Measurements from ENCODE around the gene RBCK1. TPM values are rescaled to one million over a fixed set of nuclear protein-coding genes. Genes with fewer than 3 reads are reported as not detected.
A peak's percentile ranks its signal among the peaks of the same experiment; 100 is the strongest.
"Not testable (repeated sequence)": the region's sequence is repeated elsewhere in the genome, so short reads cannot be mapped to it uniquely, and the experiment has no call there.

The RBCK1 gene
- polyA plus RNA-seq (ENCODE audit: insufficient read length in 4 of 4), result 100 to 1,000 TPM in 1 of 4 donors, 10 to 100 TPM in 3; 67.9 to 109 (median 84.3) TPM

- DNase-seq (ENCODE audit: low read depth in 4 of 4, low spot score in 3 of 4), result peak; percentile 56 to 69 (median 64)
Measured at GRCh38 chr20:407953-408842, at the start of gene RBCK1. TSS of gene RBCK1 (plus strand) at chr20:408299. CDS start at chr20:408758, 459 bp downstream.

GRCh38 chr20:358891-359555, 49.1 kb upstream of the RBCK1 start:
- DNase-seq (ENCODE audit: low read depth in 4 of 4, low spot score in 3 of 4), result no peak

DNA sequence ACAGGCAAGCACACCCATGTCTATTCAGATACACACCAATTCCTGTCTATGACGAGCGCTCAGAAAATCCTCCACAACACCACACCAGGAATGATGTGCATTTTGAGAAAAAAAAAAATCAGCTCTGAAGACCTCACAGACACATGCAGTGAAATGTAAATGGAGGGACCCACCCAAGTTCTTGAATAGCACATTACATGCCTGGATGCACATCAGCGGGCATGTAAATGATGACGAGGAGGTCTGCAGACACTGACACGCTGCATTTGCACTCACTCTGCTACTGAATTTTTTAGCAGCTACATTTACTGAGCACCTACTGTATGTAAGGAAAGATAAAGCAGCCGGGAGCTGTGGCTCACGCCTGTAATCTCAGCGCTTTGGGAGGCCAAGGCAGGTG, 46.5 kb upstream of the RBCK1 start:
- DNase-seq (ENCODE audit: low read depth in 4 of 4, low spot score in 3 of 4), result no peak

DNA sequence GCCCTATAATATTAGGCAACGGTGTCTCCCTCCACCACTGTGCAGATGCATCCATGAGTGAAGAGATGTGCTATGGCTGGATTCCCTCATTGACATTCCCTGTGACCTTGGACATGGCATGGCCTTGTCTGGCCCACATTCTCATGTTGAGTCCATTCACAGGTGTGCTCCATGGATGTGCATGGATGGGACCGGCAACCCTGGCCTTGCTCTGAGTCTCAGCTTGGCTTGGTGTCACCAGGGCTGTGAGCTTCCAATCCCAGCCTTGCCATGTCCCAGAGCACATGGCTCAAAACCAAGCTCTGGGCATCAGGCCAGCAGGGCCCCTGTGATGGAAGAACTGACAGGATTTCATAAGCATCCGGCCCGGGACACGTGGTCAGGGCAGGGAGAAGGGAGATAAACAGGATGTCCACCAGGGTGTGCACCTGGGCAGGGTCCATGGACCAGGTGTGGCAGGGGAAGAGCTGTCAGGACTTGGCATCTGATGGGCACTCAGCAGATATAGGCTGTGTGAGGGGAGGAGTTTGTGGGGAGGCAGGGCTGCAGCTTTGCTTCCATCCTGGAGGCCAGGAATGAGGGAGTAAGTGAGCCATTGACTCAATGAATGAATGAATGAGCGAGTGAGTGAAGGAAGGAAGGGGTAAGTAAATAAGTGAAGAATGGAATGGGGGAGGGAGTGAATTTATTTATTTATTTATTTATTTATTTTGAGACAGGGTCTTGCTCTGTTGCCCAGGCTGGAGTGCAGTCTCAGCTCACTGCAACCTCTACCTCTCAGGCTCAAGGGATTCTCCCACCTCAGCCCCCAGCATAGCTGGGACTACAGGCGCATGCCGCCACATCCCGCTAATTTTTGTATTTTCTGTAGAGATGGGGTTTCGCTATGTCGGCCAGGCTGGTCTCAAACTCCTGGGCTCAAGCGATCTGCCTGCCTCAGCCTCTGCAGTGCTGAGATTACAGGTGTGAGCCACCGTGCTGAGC, 45.5 kb upstream of the RBCK1 start:
- no peak for DNase-seq (ENCODE audit: low read depth in 4 of 4, low spot score in 3 of 4)

GRCh38 chr20:363319-364078, 44.6 kb upstream of the RBCK1 start:
- DNase-seq (ENCODE audit: low read depth in 4 of 4, low spot score in 3 of 4), result no peak

DNA sequence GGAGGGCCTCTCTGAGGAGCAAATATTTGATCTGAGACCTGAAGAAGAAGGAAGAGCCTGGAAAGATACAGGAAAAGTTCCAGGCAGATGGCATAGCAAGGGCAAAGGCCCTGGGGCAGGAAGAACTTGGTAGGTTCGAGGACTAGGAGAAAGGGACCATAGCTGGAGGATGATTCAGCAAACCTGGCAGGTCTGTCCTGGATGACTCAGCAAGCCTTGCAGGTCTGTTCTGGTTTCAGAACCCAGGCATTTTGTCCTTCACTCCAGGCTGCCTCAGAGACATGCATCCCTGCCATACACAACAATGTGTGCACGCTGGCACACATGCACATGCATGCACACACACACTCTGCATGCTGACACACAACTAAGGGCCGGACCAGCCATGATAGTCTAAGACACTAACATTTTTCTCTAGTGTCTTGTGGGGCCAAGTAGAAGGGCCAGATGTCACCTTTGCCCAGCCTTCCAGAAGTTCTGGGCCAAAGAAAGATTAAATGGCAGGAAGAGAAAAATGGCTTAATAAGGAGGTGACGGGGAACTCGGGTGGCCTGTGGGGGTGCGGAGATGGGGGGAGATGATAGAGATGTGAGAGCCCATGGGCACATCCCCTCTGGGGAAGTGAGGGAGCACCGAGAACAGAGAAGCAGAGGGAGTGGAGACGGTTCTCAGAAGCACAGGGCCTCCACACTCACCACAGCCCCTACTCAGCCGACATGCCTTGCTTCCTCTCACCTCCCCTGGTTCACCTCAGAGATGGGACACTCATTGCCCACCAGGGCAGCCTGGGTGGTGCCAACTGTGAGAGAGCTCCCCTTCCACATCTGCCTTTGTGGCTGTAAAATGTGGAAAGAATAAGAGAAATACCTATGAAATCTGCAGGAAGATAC, 42.9 kb upstream of the RBCK1 start:
- DNase-seq (ENCODE audit: low read depth in 4 of 4, low spot score in 3 of 4), result no peak

GRCh38 chr20:366041-366718, 41.9 kb upstream of the RBCK1 start:
- DNase-seq (ENCODE audit: low read depth in 4 of 4, low spot score in 3 of 4), result no peak

DNA sequence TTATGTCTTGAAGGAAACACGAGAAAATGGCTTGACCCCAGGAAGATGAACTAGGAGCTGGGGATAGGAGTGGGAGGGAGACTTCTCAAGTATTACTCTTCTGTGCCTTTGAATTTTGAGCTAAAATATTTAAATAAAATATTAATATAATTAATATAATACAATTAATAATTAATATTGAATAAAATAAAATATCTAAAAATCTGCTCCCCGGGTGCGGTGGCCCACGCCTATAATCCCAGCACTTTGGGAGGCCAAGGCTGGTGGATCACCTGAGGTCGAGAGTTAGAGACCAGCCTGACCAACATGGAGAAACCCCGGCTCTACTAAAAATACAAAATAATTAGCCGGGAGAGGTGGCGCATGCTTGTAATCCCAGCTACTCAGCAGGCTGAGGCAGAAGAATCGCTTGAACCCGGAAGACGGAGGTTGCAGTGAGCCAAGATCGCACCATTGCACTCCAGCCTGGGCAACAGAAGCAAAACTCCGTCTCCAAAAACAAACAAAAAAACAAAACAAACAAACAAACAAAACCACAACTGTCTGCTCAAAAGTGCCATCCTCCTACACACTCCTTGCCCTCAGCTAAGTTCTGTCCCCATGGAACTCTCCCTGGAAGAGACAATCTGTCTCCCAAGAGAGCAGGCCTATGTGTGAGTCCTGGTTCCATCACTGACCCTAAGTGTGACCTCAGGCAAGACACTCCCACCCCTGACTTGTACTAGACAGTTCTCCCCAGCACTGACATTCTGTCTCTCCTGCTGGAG, 41.2 kb upstream of the RBCK1 start:
- no peak for DNase-seq (ENCODE audit: low read depth in 4 of 4, low spot score in 3 of 4)

DNA sequence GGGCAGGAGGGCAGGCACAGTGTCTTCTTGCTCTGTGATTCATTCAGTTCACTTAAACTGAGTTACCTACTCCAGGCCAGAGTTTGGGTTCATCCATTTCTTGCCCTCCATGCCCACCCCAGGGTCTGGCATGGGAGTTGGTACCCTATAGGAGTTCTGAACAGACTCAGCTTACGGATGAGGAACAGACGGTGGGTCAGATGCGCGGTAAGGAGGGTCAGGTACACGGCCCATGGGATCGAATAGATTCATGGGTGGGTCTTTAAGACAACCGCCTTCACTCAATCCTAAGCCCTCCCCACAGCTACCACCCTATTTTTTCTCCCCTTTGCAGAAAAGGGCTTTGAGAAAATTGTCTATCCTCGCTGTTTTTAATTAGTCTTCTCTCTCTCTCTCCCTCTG, 40.6 kb upstream of the RBCK1 start:
- no peak for DNase-seq (ENCODE audit: low read depth in 4 of 4, low spot score in 3 of 4)

- DNase-seq (ENCODE audit: low read depth in 4 of 4, low spot score in 3 of 4), result no peak
Measured at GRCh38 chr20:368915-369314, 39.2 kb upstream of the RBCK1 start.

DNA sequence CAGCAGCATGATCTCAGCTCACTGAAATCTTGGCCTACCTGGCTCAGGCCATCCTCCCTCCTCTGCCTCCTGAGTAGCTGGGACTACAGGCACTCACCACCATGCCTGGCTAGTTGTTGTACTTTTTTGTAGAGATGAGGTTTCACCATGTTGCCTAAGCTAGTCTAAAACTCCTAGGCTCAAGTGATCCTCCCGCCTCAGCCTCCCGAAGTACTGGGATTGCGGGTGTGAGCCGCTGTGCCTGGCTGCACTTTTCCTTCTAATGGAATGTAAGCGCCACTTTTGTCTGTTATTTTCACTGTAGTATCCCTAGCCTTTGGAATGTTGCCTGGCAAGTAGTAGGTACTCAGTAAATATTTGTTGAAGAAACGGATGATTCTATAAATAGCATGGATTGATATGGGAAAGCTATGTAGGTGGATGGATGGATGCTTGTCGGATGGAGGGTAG, 37.9 kb upstream of the RBCK1 start:
- no peak for DNase-seq (ENCODE audit: low read depth in 4 of 4, low spot score in 3 of 4)

- DNase-seq (ENCODE audit: low read depth in 4 of 4, low spot score in 3 of 4), result no peak
Measured at GRCh38 chr20:370977-371754, 36.9 kb upstream of the RBCK1 start.

DNA sequence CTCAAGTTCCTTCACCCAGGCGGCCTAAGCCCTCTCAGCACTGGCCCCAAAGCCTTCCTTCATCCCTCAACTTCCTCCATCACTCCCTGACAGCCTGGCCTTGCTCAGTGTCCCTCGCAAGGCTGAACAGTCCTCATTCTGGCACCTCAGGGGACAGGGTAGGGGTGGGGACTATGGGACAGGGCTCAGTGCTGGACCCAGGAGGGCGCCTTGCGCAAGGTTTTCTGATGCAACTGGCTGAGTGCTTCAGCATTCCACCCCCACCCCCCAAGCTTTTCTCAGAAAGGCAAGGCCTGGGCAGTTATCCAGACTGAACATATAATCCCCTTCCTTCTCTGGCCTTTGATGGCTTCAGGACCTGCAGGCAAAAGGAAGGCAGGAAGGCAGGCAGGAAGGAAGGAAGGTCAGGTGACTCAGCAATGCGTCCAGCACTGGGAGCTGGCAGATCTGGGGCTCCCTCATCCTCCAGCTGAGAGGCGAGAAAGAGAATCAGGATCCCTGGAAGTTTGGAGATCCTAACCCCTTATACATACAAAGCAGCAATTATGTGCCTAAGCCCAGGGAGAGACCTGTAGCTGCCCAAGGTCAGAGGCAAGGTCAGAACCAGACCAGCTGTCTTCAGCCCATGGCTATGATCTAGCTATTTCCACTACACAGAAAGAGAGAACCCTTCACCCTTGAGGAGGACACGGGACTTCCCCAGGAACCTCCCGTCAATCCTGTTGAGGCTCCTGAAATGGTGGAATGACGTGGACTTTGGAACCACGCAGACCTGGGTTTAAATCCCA, 36.1 kb upstream of the RBCK1 start:
- DNase-seq (ENCODE audit: low read depth in 4 of 4, low spot score in 3 of 4), result no peak

- DNase-seq (ENCODE audit: low read depth in 4 of 4, low spot score in 3 of 4), result not testable (repeated sequence)
Measured at GRCh38 chr20:372543-373082, 35.5 kb upstream of the RBCK1 start.

DNA sequence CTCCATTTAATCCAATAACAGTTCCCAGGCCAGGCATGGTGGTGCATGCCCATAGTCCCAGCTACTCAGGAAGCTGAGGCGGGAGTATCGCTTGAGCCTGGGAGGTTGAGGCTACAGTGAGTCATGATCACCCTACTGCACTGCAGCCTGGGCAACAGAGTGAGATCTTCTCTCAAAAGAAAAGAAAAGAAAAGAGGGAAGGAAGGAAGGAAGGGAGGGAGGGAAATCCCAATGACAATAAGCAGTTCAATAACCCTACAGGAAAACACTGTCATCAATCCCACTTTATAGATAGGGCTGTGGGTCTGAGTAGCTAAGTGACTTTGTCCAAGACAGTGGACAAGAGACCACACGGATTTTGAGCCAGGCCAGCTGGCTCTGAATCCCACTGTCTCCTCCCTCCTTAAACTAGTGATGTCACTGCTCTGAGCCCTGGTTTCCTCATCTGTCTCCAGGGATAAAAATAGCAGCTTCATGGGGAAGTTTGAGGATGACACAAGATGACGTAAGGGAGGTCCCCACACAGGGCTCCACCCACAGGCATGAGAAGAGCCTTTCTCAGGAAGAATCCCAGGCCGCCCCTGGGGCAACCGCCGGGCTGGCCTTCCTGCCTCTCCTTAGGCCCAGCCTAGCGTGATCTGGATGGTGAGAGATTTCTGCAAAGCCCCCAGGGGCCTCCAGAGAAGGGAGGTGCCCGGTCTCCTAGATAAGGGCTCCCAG, 34.8 kb upstream of the RBCK1 start:
- DNase-seq (ENCODE audit: low read depth in 4 of 4, low spot score in 3 of 4), result no peak

Data from left renal pelvis (tissue), 4 donors.